T follicular helper cell (primary cell): Measurements from ENCODE around the gene ZNF273.
A peak's percentile ranks its signal among the peaks of the same experiment; 100 is the strongest.
"Not testable (repeated sequence)": the region's sequence is repeated elsewhere in the genome, so short reads cannot be mapped to it uniquely, and the experiment has no call there.

ENCODE experiments used
- DNase-seq: peaks from one replicate; pipeline ENCODE4 v3.0.0-alpha.2; 2020; ENCODE audit warnings: low read depth
- total RNA-seq, 2 experiments: gene quantifications; one replicate each; lab custom pipeline; 2026; lab: John Stamatoyannopoulos, UW

ZNF273 gene
- total RNA-seq, result 13.1 to 15.9 reads per million in 2 experiments

- DNase-seq, result peak; percentile 86
Measured at GRCh38 chr7:64902806-64903721, at the start of gene ZNF273. ZNF273 (plus strand) TSS chr7:64903273; CDS start chr7:64903318, 45 bp downstream.

GRCh38 chr7:64853679-64854078 lies 49.4 kb upstream of the ZNF273 start:
- DNase-seq, result no peak

- no peak for DNase-seq
Measured at GRCh38 chr7:64854969-64855368, 48.1 kb upstream of the ZNF273 start.

GRCh38 chr7:64863021-64863420 lies 40.1 kb upstream of the ZNF273 start:
- no peak for DNase-seq

GRCh38 chr7:64863530-64863929 lies 39.5 kb upstream of the ZNF273 start:
- DNase-seq, result not testable (repeated sequence)

- DNase-seq, result no peak
Measured at GRCh38 chr7:64863969-64864368, 39.1 kb upstream of the ZNF273 start.

- no peak for DNase-seq
Measured at GRCh38 chr7:64867863-64868440, 35.1 kb upstream of the ZNF273 start.

- no peak for DNase-seq
Measured at GRCh38 chr7:64868499-64868898, 34.6 kb upstream of the ZNF273 start.

GRCh38 chr7:64869121-64869725 lies 33.9 kb upstream of the ZNF273 start:
- no peak for DNase-seq

GRCh38 chr7:64869912-64870562 lies 33.0 kb upstream of the ZNF273 start:
- DNase-seq, result no peak

- DNase-seq, result no peak
Measured at GRCh38 chr7:64870656-64871055, 32.4 kb upstream of the ZNF273 start.

GRCh38 chr7:64871761-64872160 lies 31.3 kb upstream of the ZNF273 start:
- no peak for DNase-seq

- no peak for DNase-seq
Measured at GRCh38 chr7:64872351-64873154, 30.5 kb upstream of the ZNF273 start.

GRCh38 chr7:64873155-64873500 lies 29.9 kb upstream of the ZNF273 start:
- no peak for DNase-seq

GRCh38 chr7:64873517-64873916 lies 29.6 kb upstream of the ZNF273 start:
- no peak for DNase-seq

- DNase-seq, result no peak
Measured at GRCh38 chr7:64874114-64874513, 29.0 kb upstream of the ZNF273 start.

- DNase-seq, result no peak
Measured at GRCh38 chr7:64874562-64875250, 28.4 kb upstream of the ZNF273 start.

GRCh38 chr7:64875258-64875657 lies 27.8 kb upstream of the ZNF273 start:
- DNase-seq, result no peak

- DNase-seq, result no peak
Measured at GRCh38 chr7:64875658-64876406, 27.2 kb upstream of the ZNF273 start.
